GM23338 (cell line): Measurements from ENCODE around the gene ATP12A. TPM values are rescaled to one million over a fixed set of nuclear protein-coding genes. Genes with fewer than 3 reads are reported as not detected.

Experiments
- ATAC-seq: fragments of 200-7000 bp; cut with Tn5 transposase; 3 replicates; pipeline ENCODE4 v1.9.1; 2020
- DNase-seq: peaks from one replicate; pipeline ENCODE4 v3.0.0-alpha.2; 2015; ENCODE audit warnings: low spot score
- H2AFZ ChIP-seq: fragments of 200-600 bp; sonication (generic); 2 replicates; pipeline ENCODE4 v1.8.0; 2016; ENCODE audit warnings: antibody characterized with exemption, mild to moderate bottlenecking, moderate library complexity
- H3F3A ChIP-seq: fragments of 200-600 bp; sonication (generic); replicated peaks from 2 replicates; pipeline ENCODE4 v1.8.0; 2017; ENCODE audit warnings: antibody characterized with exemption, mixed run types, low read depth
- H3K27ac ChIP-seq: fragments of 200-600 bp; sonication (generic); 2 replicates; pipeline ENCODE4 v1.6.1; 2016; ENCODE audit warnings: low read depth
- H3K27me3 ChIP-seq: fragments of 200-600 bp; sonication (generic); 2 replicates; pipeline ENCODE4 v1.8.0; 2016; ENCODE audit warnings: mild to moderate bottlenecking, mixed run types, moderate library complexity; ENCODE audit not compliant: insufficient read depth
- H3K36me3 ChIP-seq: fragments of 200-600 bp; sonication (generic); 2 replicates; pipeline ENCODE4 v1.8.0; 2016; ENCODE audit warnings: mild to moderate bottlenecking; ENCODE audit not compliant: insufficient read depth
- H3K4me1 ChIP-seq: fragments of 200-600 bp; sonication (generic); 2 replicates; pipeline ENCODE4 v1.8.0; 2016; ENCODE audit warnings: mild to moderate bottlenecking, moderate library complexity; ENCODE audit not compliant: insufficient read depth
- H3K4me2 ChIP-seq: fragments of 200-600 bp; sonication (generic); 2 replicates; pipeline ENCODE4 v1.7.1; 2017; ENCODE audit warnings: mixed run types
- H3K4me3 ChIP-seq: fragments of 200-600 bp; sonication (generic); 2 replicates; pipeline ENCODE4 v1.6.1; 2016; ENCODE audit warnings: mixed run types
- H3K79me2 ChIP-seq: fragments of 200-600 bp; sonication (generic); replicated peaks from 2 replicates; pipeline ENCODE4 v1.8.0; 2017; ENCODE audit warnings: mild to moderate bottlenecking; ENCODE audit not compliant: insufficient read depth
- H3K9me2 ChIP-seq: fragments of 200-600 bp; sonication (generic); 2 replicates; pipeline ENCODE4 v1.8.0; 2017; ENCODE audit not compliant: insufficient read depth
- H4K20me1 ChIP-seq: fragments of 200-600 bp; sonication (generic); replicated peaks from 2 replicates; pipeline ENCODE4 v1.8.0; 2017; ENCODE audit warnings: mild to moderate bottlenecking; ENCODE audit not compliant: insufficient read depth
- H3K27ac Mint-ChIP-seq: 2 replicates; pipeline ENCODE4 v1.8.0; 2020; ENCODE audit warnings: inconsistent platforms, mild to moderate bottlenecking, moderate library complexity, mixed read lengths
- H3K27me3 Mint-ChIP-seq: 3 replicates; pipeline ENCODE4 v1.8.0; 2022; ENCODE audit warnings: low read depth, mild to moderate bottlenecking, moderate library complexity, mixed read lengths, inconsistent platforms; ENCODE audit not compliant: insufficient read depth, poor library complexity
- H3K36me3 Mint-ChIP-seq: 3 replicates; pipeline ENCODE4 v1.8.0; 2021; ENCODE audit warnings: low read depth, mild to moderate bottlenecking, inconsistent platforms, moderate library complexity, mixed read lengths
- H3K4me1 Mint-ChIP-seq: 3 replicates; pipeline ENCODE4 v1.8.0; 2020; ENCODE audit warnings: mild to moderate bottlenecking, inconsistent platforms, mixed read lengths
- H3K4me3 Mint-ChIP-seq: 3 replicates; pipeline ENCODE4 v1.8.0; 2021; ENCODE audit warnings: moderate library complexity, mild to moderate bottlenecking, inconsistent platforms, mixed read lengths
- H3K9me3 Mint-ChIP-seq: 3 replicates; pipeline ENCODE4 v1.8.0; 2020; ENCODE audit warnings: moderate library complexity, mild to moderate bottlenecking, inconsistent platforms, mixed read lengths
- CREB1 ChIP-seq: fragments of 250-450 bp; sonication (Bioruptor Pico); IDR thresholded peaks from 2 replicates; pipeline ENCODE4 v1.5.0; 2020; ENCODE audit warnings: low read depth, mild to moderate bottlenecking, moderate library complexity
- CTCF ChIP-seq, 2 experiments: fragments of 200-600 bp in 1 of 2; sonication (generic) in 1 of 2; conservative IDR thresholded peaks; 2 replicates each; pipeline versions ENCODE4 v1.5.1 to v1.6.1; 2016 to 2017; ENCODE audit warnings: antibody characterized with exemption in 2 of 2, low read depth in 2 of 2, mild to moderate bottlenecking in 2 of 2, moderate library complexity in 1 of 2
- EZH2 ChIP-seq: fragments of 200-600 bp; sonication (generic); IDR thresholded peaks from one replicate; pipeline ENCODE4 v1.8.0; 2017; ENCODE audit warnings: antibody characterized with exemption, mild to moderate bottlenecking, low read depth; ENCODE audit not compliant: unreplicated experiment
- EZH2phosphoT487 ChIP-seq: fragments of 200-600 bp; sonication (generic); IDR thresholded peaks from one replicate; pipeline ENCODE4 v1.8.1; 2018; ENCODE audit warnings: antibody characterized with exemption; ENCODE audit not compliant: unreplicated experiment
- POLR2AphosphoS5 ChIP-seq: IDR thresholded peaks from 2 replicates; pipeline ENCODE4 v1.6.1; 2016; ENCODE audit warnings: antibody characterized with exemption, low read depth
- ZNF331 ChIP-seq: fragments of 250-450 bp; sonication (Bioruptor Pico); IDR thresholded peaks from 2 replicates; pipeline ENCODE4 v1.5.0; 2020; ENCODE audit warnings: low read depth, mild to moderate bottlenecking, moderate library complexity
- polyA plus RNA-seq: library from polyadenylated mRNA; unstranded; fragments of >200 nt; fragmentation: Nextera tagmentation; extraction: Ambion mirVana; gene quantifications from 2 replicates; pipeline ENCODE4 v1.2.1, GENCODE V29; 2016
- total RNA-seq: library from RNA; depleted of rRNA; stranded (reverse); fragments of >200 nt; shearing (Covaris generic); gene quantifications from 2 replicates; pipeline ENCODE4 v1.2.3, GENCODE V29; 2014

The ATP12A gene
- total and polyA plus RNA-seq, 2 experiments from 2014 or later, result 0.40 to 1.0 TPM

GRCh38 chr13:24746618-24747247 is 66.5 kb downstream of the ATP12A start:
- H4K20me1 ChIP-seq, result no peaks in the 10 kb centered on the region
- Mint-ChIP-seq H3K9me3 (peaks cover 7% of the 10 kb centered on the region; the same call in 2 of the 3 replicates), H3K4me3 (peak overlapping the region; percentile 80), H3K27me3 (peaks cover 72% of the 10 kb centered on the region), H3K27ac (no peak overlapping the region), H3K36me3 (no peaks in the 10 kb centered on the region), H3K4me1 (peaks cover 22% of the 10 kb centered on the region)
- ATAC-seq (peak; percentile 73), DNase-seq (peak; percentile 75)
- H2AFZ ChIP-seq, result peak overlapping the region; percentile 95
- H3K9me2 ChIP-seq, result no peaks in the 10 kb centered on the region
- no peaks in the 10 kb centered on the region for H3K79me2 ChIP-seq
- peak overlapping the region; percentile 92 for H3K4me2 ChIP-seq
- peaks cover 86% of the 10 kb centered on the region for H3K27me3 ChIP-seq
- H3K4me1 ChIP-seq, result peaks cover 3% of the 10 kb centered on the region
- peak overlapping the region; percentile 60 for H3K4me3 ChIP-seq
- no peaks in the 10 kb centered on the region for H3K36me3 ChIP-seq
- TF ChIP-seq EZH2 (peak; percentile 66), ZNF331 (CRISPR knock-in tag) (no peak), CTCF (conservative IDR thresholded peaks at IDR 0.05; ENCODE audit: low read depth in 2 of 2) (peak; percentile 33 to 59; a peak in 3 of 4 replicates), CREB1 (CRISPR knock-in tag) (no peak)
- no peaks in the 10 kb centered on the region for H3F3A ChIP-seq
- H3K27ac ChIP-seq, result no peak overlapping the region

- no peaks in the 10 kb centered on the region for H4K20me1 ChIP-seq
- no peaks in the 10 kb centered on the region for H3K9me2 ChIP-seq
- peaks cover 85% of the 10 kb centered on the region for H3K27me3 ChIP-seq
- H3F3A ChIP-seq, result no peaks in the 10 kb centered on the region
- TF ChIP-seq EZH2phosphoT487, result no peak
- peak; percentile 77 for TF ChIP-seq EZH2
- no peak for TF ChIP-seq POLR2AphosphoS5
- H3K27me3 Mint-ChIP-seq, result peaks cover 71% of the 10 kb centered on the region
- H3K4me3 ChIP-seq, result peak overlapping the region; percentile 60
- peaks cover 18% of the 10 kb centered on the region for H3K4me1 Mint-ChIP-seq
- H2AFZ ChIP-seq, result peak overlapping the region; percentile 95
- H3K36me3 Mint-ChIP-seq, result no peaks in the 10 kb centered on the region
- H3K36me3 ChIP-seq, result no peaks in the 10 kb centered on the region
- H3K27ac Mint-ChIP-seq, result no peak overlapping the region
- peak; percentile 53 for ATAC-seq
- H3K4me2 ChIP-seq, result peak overlapping the region; percentile 92
- peak; percentile 79 for DNase-seq
- H3K79me2 ChIP-seq, result no peaks in the 10 kb centered on the region
- H3K27ac ChIP-seq, result no peak overlapping the region
- peak overlapping the region; percentile 80 for H3K4me3 Mint-ChIP-seq
- H3K4me1 ChIP-seq, result peaks cover 3% of the 10 kb centered on the region
- H3K9me3 Mint-ChIP-seq, result peaks cover 7% of the 10 kb centered on the region; the same call in 2 of the 3 replicates
These were observed 67.2 kb downstream of the ATP12A start for GRCh38 chr13:24747248-24748060.
